K562 (cell line): Measurements from ENCODE around the gene SLC37A4. TPM values are rescaled to one million over a fixed set of nuclear protein-coding genes. Genes with fewer than 3 reads are reported as not detected.

Source experiments
- BRD4 ChIP-seq: fragments of 200-600 bp; sonication (generic); IDR thresholded peaks from 2 replicates; pipeline ENCODE4 v1.6.1; 2017; ENCODE audit warnings: inconsistent platforms
- CBFA2T3 ChIP-seq: fragments of 450-650 bp; IDR thresholded peaks from 2 replicates; pipeline ENCODE4 v1.6.1; 2017
- CCAR2 ChIP-seq: fragments of 200-400 bp; formaldehyde crosslinking; IDR thresholded peaks from 2 replicates; pipeline ENCODE4 v1.6.1; 2017; ENCODE audit warnings: mild to moderate bottlenecking, low read depth, low read length
- HEY1 ChIP-seq: fragments of 250-450 bp; sonication (Bioruptor Pico); IDR thresholded peaks from 2 replicates; pipeline ENCODE4 v1.5.0; 2020; ENCODE audit warnings: mild to moderate bottlenecking, moderate library complexity, borderline replicate concordance
- MAFK ChIP-seq: IDR thresholded peaks from 2 replicates; pipeline ENCODE4 v1.6.1; 2011; ENCODE audit warnings: low read length, improper control_type of control experiment
- MCM3 ChIP-seq: fragments of 450-650 bp; IDR thresholded peaks from 2 replicates; pipeline ENCODE4 v1.6.1; 2016
- MED1 ChIP-seq: sonication (generic); formaldehyde crosslinking; IDR thresholded peaks from 2 replicates; pipeline ENCODE4 v1.8.1; 2023; ENCODE audit warnings: missing genetic modification reagents, borderline replicate concordance
- NCOA4 ChIP-seq: fragments of 450-650 bp; IDR thresholded peaks from 2 replicates; pipeline ENCODE4 v1.6.1; 2018; ENCODE audit warnings: mild to moderate bottlenecking; ENCODE audit not compliant: partially characterized antibody
- POLR3A ChIP-seq: IDR thresholded peaks from 2 replicates; pipeline ENCODE4 v1.6.1; 2011; ENCODE audit warnings: borderline replicate concordance, mild to moderate bottlenecking, moderate library complexity; ENCODE audit not compliant: insufficient read length, insufficient read depth; ENCODE audit errors: extremely low read depth
- SMAD2 ChIP-seq: fragments of 150-350 bp; IDR thresholded peaks from 2 replicates; pipeline ENCODE4 v1.6.1; 2014; ENCODE audit warnings: low read depth, mild to moderate bottlenecking, low read length
- SMARCA5 ChIP-seq: fragments of 450-650 bp; IDR thresholded peaks from 2 replicates; pipeline ENCODE4 v1.6.1; 2016
- TAF9B ChIP-seq: fragments of 450-650 bp; IDR thresholded peaks from 2 replicates; pipeline ENCODE4 v1.6.1; 2018; ENCODE audit warnings: mild to moderate bottlenecking; ENCODE audit not compliant: partially characterized antibody
- ZBTB40 ChIP-seq, 2 experiments: fragments of 450-650 bp in 1 of 2; sonication (generic) in 1 of 2; formaldehyde crosslinking in 1 of 2; IDR thresholded peaks; 2 replicates each; pipeline versions ENCODE4 v1.7.1 to v1.9.0; 2016 to 2022; ENCODE audit warnings: inconsistent platforms in 1 of 2, mild to moderate bottlenecking in 1 of 2, missing genetic modification reagents in 1 of 2
- ZFX ChIP-seq: sonication (generic); formaldehyde crosslinking; IDR thresholded peaks from 2 replicates; pipeline ENCODE4 v1.8.0; 2022; ENCODE audit warnings: mild to moderate bottlenecking, missing genetic modification reagents, moderate library complexity
- ZNF3 ChIP-seq: fragments of 250-450 bp; sonication (Bioruptor Pico); IDR thresholded peaks from 2 replicates; pipeline ENCODE4 v1.5.0; 2021; ENCODE audit warnings: mild to moderate bottlenecking, moderate library complexity
- polyA plus RNA-seq, 8 experiments: library from polyadenylated mRNA; depleted of rRNA in 4 of 8; stranded (reverse) in 5 of 8; unstranded in 3 of 8; fragments of >200 nt; fragmentation: Nextera tagmentation in 2 of 8; fragmentation: Illumina TruSeq in 1 of 8; extraction: Ambion mirVana in 2 of 8; extraction: Trizol in 1 of 8; gene quantifications; 2 replicates each; pipeline versions ENCODE4 v1.2.1 to v1.2.3, GENCODE V29; 2011 to 2014; ENCODE audit warnings: inconsistent platforms in 1 of 8, missing spikeins in 1 of 8
- total RNA-seq, 7 experiments: library from RNA; depleted of rRNA in 6 of 7; stranded (reverse); fragments of >200 nt in 6 of 7; fragmentation: Illumina TruSeq in 2 of 7; extraction: Trizol in 2 of 7; gene quantifications; 2 replicates each; pipeline versions ENCODE4 v1.2.1 to v1.2.3, GENCODE V29; 2011 to 2021; ENCODE audit warnings: low replicate concordance in 1 of 7
- TF ChIP-seq, protein P1 (sequence below): IDR thresholded peaks from 2 replicates; pipeline ENCODE4 v1.6.1; 2016; ENCODE audit warnings: missing genetic modification characterization, missing compliant biosample characterization
- TF ChIP-seq, protein P2 (sequence below), 2 experiments: fragments of 250-450 bp in 1 of 2; fragments of 450-650 bp in 1 of 2; sonication (Bioruptor Pico) in 1 of 2; IDR thresholded peaks; 2 replicates each; pipeline versions ENCODE4 v1.6.1 to v1.8.0; 2016 to 2021; ENCODE audit warnings: mild to moderate bottlenecking in 2 of 2, moderate library complexity in 2 of 2, missing compliant biosample characterization in 1 of 2, missing genetic modification characterization in 1 of 2

Gene SLC37A4
- total and polyA plus RNA-seq, 9 of the 15 experiments (the other 6 are each of a cell fraction or from before 2014, with no cell fraction given): 24.7 to 73.9 (median 40.7) TPM

DNA sequence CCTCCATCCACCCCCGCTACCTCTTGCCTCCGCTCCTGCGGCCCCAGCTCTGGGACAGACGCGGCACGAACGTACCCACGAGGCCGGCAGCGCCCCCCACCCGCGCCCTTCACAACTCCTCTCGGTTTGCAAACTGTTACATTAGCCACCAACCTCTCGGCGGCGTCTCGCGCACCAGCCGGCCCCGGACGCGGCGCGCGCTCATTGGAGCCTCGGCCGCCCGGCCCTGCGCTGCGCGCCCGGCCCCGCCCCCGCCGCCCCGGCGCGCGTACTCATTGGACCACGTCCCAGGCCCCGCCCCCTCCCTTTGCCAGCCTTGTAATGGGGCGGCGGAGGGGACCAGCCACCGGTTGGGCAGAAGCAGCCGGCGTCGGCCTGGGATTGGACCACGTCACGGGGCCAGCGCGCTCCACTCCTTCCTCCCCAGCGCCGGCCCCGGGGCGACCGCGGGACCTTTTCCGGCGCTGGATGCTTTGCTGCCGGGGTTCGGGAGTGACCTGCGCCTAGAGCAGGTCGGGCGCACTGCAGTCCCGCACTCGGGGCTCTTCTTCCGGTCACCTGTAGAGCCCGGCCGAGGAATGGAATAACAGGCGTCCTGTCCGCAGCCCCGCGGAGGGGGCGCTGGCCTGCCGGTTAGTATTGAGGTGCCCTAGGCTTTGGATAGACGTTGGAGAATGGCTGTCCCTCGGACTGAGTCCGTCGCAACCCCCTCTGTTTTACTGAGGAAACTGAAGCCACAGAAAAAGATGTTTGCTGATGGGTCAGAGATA lies 26.5 kb upstream of the SLC37A4 start, which contains the start of gene HYOU1 (continued):
- TF ChIP-seq, protein P1, sequence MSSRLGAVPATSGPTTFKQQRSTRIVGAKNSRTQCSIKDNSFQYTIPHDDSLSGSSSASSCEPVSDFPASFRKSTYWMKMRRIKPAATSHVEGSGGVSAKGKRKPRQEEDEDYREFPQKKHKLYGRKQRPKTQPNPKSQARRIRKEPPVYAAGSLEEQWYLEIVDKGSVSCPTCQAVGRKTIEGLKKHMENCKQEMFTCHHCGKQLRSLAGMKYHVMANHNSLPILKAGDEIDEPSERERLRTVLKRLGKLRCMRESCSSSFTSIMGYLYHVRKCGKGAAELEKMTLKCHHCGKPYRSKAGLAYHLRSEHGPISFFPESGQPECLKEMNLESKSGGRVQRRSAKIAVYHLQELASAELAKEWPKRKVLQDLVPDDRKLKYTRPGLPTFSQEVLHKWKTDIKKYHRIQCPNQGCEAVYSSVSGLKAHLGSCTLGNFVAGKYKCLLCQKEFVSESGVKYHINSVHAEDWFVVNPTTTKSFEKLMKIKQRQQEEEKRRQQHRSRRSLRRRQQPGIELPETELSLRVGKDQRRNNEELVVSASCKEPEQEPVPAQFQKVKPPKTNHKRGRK (tag): no peak
- TF ChIP-seq ZNF3 (no peak), NCOA4 (no peak), CBFA2T3 (no peak), SMAD2 (no peak), POLR3A (no peak), ZFX (CRISPR knock-in tag) (peak; percentile 87), TAF9B (peak; percentile 25), MCM3 (no peak), HEY1 (CRISPR knock-in tag) (no peak), CCAR2 (no peak), MAFK (no peak), SMARCA5 (no peak), BRD4 (peak; percentile 48; the same call in 1 of the 2 replicates), ZBTB40 (IDR thresholded peaks at IDR 0.05) (peak; percentile 86), ZBTB40 (CRISPR knock-in tag; IDR thresholded peaks at IDR 0.05) (no peak), MED1 (CRISPR knock-in tag) (no peak)
- TF ChIP-seq, protein P2, sequence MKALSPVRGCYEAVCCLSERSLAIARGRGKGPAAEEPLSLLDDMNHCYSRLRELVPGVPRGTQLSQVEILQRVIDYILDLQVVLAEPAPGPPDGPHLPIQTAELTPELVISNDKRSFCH (CRISPR knock-in tag; IDR thresholded peaks at IDR 0.05): no peak
- TF ChIP-seq, protein P2 (tag; IDR thresholded peaks at IDR 0.05): 0 out of 2 replicates have a peak, but pooled peaks have one; percentile 3
